ENCODE measurements around the gene CDH13. TPM values are rescaled to one million over a fixed set of nuclear protein-coding genes. Genes with fewer than 3 reads are reported as not detected.

CDH13 gene
- total and polyA plus RNA-seq, 2 donors (not counting 1 experiment from before 2014, with no cell fraction given) = 27.6 to 96.7 TPM

DNA sequence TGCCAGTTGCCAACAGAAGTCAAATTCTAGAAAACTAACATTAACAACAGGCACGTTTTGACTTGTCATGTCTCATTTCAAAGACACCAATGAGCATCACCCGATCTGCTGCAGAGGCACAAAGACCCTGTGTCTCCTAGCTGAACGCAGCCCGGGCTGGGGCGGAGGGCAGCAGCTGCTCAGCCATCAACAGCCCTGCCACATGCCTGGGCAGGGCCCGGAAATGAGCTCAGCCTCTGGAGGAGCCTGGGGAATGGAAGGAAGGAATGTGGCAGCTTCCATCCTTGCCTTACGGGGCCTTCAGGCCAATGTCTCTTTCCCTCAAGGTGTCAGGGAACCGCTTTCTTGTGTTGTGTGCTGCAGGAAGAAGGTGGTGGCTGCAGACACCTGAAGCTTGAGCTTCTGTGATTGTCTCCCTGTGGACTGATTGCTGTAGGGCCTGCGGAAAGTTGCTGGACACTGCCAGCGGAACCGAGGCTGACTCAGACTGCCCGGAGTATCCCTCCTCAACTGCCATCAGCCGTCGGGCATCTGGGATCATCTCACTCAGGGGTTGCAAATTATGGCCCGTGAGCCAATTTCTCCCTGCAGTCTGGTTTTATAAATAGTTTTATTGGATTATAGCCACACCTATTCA, 7.3 kb downstream of the CDH13 start:
- Histone ChIP-seq H3K4me1 (ENCODE audit: control insufficient read depth, extremely low read depth, insufficient read depth, low read length) (peaks cover 26% of the 10 kb centered on the region), H3K4me2 (ENCODE audit: extremely low read depth, insufficient read depth, low read length) (no peak overlapping the region), H3K36me3 (ENCODE audit: control insufficient read depth, insufficient read depth, low read length) (no peaks in the 10 kb centered on the region), H2AFZ (ENCODE audit: low read length) (peak overlapping the region; percentile 59), H4K20me1 (ENCODE audit: control insufficient read depth, extremely low read depth, insufficient read depth, low read length) (no peaks in the 10 kb centered on the region), H3K9ac (ENCODE audit: insufficient read depth, low read length) (no peak overlapping the region), H3K4me3 (replicated peaks in 1 of 4; ENCODE audit: control extremely low read depth in 1 of 4, insufficient read depth in 1 of 4, low read depth in 3 of 4, low read length in 4 of 4) (no peak overlapping the region), H3K27me3 (ENCODE audit: control insufficient read depth, insufficient read depth, low read length) (no peaks in the 10 kb centered on the region), H3K9me3 (ENCODE audit: control insufficient read depth, insufficient read depth, low read depth, low read length) (no peaks in the 10 kb centered on the region), H3K27ac (ENCODE audit: insufficient read depth, low read length) (peak overlapping the region; percentile 44), H3K79me2 (ENCODE audit: control insufficient read depth, insufficient read depth, low read length) (peaks cover 15% of the 10 kb centered on the region)
- TF ChIP-seq, protein P1, sequence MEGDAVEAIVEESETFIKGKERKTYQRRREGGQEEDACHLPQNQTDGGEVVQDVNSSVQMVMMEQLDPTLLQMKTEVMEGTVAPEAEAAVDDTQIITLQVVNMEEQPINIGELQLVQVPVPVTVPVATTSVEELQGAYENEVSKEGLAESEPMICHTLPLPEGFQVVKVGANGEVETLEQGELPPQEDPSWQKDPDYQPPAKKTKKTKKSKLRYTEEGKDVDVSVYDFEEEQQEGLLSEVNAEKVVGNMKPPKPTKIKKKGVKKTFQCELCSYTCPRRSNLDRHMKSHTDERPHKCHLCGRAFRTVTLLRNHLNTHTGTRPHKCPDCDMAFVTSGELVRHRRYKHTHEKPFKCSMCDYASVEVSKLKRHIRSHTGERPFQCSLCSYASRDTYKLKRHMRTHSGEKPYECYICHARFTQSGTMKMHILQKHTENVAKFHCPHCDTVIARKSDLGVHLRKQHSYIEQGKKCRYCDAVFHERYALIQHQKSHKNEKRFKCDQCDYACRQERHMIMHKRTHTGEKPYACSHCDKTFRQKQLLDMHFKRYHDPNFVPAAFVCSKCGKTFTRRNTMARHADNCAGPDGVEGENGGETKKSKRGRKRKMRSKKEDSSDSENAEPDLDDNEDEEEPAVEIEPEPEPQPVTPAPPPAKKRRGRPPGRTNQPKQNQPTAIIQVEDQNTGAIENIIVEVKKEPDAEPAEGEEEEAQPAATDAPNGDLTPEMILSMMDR (conservative IDR thresholded peaks at IDR 0.05 in 1 of 2, IDR thresholded peaks at IDR 0.05 in 1 of 2; ENCODE audit: low read depth in 1 of 2, low read length in 2 of 2) = no peak
- TF ChIP-seq EZH2 (IDR thresholded peaks at IDR 0.05; ENCODE audit: low read length, missing control alignments) = no peak
- peak in 1 of 2 donors; percentile 76 for DNase-seq (ENCODE audit: low read depth in 2 of 2)

DNA sequence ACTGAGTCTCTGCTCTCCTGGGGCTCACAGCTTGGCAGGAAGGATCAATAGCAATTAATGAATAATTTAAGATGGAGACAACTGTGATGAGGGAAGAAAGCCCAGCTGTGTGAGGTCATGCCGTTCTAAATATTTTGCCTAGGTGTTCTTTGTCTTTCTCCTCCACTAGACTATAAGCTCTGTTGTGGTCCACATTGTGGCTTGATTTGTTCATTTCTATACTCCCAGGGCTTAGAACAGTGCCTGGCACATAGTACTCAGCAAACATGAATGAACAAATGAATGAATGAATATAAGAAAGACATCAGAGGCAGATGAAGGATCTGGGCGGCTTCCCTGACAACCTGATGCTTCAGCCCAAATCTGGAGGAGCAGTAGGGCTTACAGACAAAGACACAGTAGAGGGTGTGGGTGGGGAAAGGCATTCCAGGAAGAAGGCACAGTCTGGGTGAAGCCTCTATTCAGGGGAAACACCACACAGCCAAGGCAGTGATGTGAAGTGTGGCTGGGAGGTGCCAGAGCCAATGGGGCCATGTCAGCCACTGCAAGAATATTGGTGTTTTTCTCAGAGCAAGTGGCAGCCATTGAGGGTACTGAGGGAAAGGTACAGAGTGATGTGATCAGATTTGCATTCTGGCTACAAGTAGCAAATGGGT, 8.3 kb downstream of the CDH13 start:
- TF ChIP-seq EZH2 (IDR thresholded peaks at IDR 0.05; ENCODE audit: low read length, missing control alignments) = no peak
- TF ChIP-seq, protein P1 (conservative IDR thresholded peaks at IDR 0.05 in 1 of 2, IDR thresholded peaks at IDR 0.05 in 1 of 2; ENCODE audit: low read depth in 1 of 2, low read length in 2 of 2) = no peak
- no peak overlapping the region for H3K4me2 ChIP-seq (ENCODE audit: extremely low read depth, insufficient read depth, low read length)
- H3K4me1 ChIP-seq (ENCODE audit: control insufficient read depth, extremely low read depth, insufficient read depth, low read length) = peaks cover 27% of the 10 kb centered on the region
- no peak for DNase-seq (ENCODE audit: low read depth in 2 of 2)
- H3K27ac ChIP-seq (ENCODE audit: insufficient read depth, low read length) = no peak overlapping the region
- no peak overlapping the region for H2AFZ ChIP-seq (ENCODE audit: low read length)
- H3K9ac ChIP-seq (ENCODE audit: insufficient read depth, low read length) = no peak overlapping the region
- no peaks in the 10 kb centered on the region for H3K36me3 ChIP-seq (ENCODE audit: control insufficient read depth, insufficient read depth, low read length)
- H4K20me1 ChIP-seq (ENCODE audit: control insufficient read depth, extremely low read depth, insufficient read depth, low read length) = no peaks in the 10 kb centered on the region
- no peaks in the 10 kb centered on the region for H3K9me3 ChIP-seq (ENCODE audit: control insufficient read depth, insufficient read depth, low read depth, low read length)
- H3K4me3 ChIP-seq (replicated peaks in 1 of 4; ENCODE audit: control extremely low read depth in 1 of 4, insufficient read depth in 1 of 4, low read depth in 3 of 4, low read length in 4 of 4) = no peak overlapping the region
- H3K79me2 ChIP-seq (ENCODE audit: control insufficient read depth, insufficient read depth, low read length) = peaks cover 15% of the 10 kb centered on the region
- H3K27me3 ChIP-seq (ENCODE audit: control insufficient read depth, insufficient read depth, low read length) = no peaks in the 10 kb centered on the region

DNA sequence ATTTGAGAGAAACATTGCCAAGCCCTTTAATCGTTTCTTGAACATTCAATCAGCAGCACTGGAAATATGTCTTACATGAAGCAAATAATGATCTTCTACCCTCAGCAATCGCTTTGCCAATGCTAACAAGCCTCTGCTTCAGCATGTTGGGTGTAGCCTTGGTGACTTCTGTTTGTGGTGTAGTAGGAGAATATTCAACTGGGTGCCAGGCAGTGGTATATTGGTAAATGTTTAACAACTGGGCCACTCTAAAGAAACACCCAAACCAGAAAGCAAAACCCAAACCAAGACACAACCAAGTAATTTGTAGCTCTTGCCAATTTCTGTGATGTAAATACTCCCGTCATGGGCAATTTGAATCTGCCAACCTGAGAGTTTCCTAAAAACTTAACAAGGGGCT, 9.7 kb downstream of the CDH13 start:
- no peak for DNase-seq (ENCODE audit: low read depth in 2 of 2)
- no peaks in the 10 kb centered on the region for H3K9me3 ChIP-seq (ENCODE audit: control insufficient read depth, insufficient read depth, low read depth, low read length)
- H3K27me3 ChIP-seq (ENCODE audit: control insufficient read depth, insufficient read depth, low read length) = no peaks in the 10 kb centered on the region
- no peak overlapping the region for H2AFZ ChIP-seq (ENCODE audit: low read length)
- H3K4me3 ChIP-seq (replicated peaks in 1 of 4; ENCODE audit: control extremely low read depth in 1 of 4, insufficient read depth in 1 of 4, low read depth in 3 of 4, low read length in 4 of 4) = no peak overlapping the region
- H3K9ac ChIP-seq (ENCODE audit: insufficient read depth, low read length) = no peak overlapping the region
- no peak overlapping the region for H3K27ac ChIP-seq (ENCODE audit: insufficient read depth, low read length)
- TF ChIP-seq, protein P1 (conservative IDR thresholded peaks at IDR 0.05 in 1 of 2, IDR thresholded peaks at IDR 0.05 in 1 of 2; ENCODE audit: low read depth in 1 of 2, low read length in 2 of 2) = no peak
- TF ChIP-seq EZH2 (IDR thresholded peaks at IDR 0.05; ENCODE audit: low read length, missing control alignments) = no peak
- H3K4me2 ChIP-seq (ENCODE audit: extremely low read depth, insufficient read depth, low read length) = no peak overlapping the region
- no peaks in the 10 kb centered on the region for H3K36me3 ChIP-seq (ENCODE audit: control insufficient read depth, insufficient read depth, low read length)
- peaks cover 16% of the 10 kb centered on the region for H3K79me2 ChIP-seq (ENCODE audit: control insufficient read depth, insufficient read depth, low read length)
- no peaks in the 10 kb centered on the region for H4K20me1 ChIP-seq (ENCODE audit: control insufficient read depth, extremely low read depth, insufficient read depth, low read length)
- H3K4me1 ChIP-seq (ENCODE audit: control insufficient read depth, extremely low read depth, insufficient read depth, low read length) = peaks cover 23% of the 10 kb centered on the region

Measured in fibroblast of lung (primary cell).